ELR (cell line): Measurements from ENCODE around the gene DNASE2.
"Not testable (repeated sequence)": the region's sequence is repeated elsewhere in the genome, so short reads cannot be mapped to it uniquely, and the experiment has no call there.

Experiments
- DNase-seq: peaks from one replicate; pipeline ENCODE4 v3.0.0-alpha.2; 2015; ENCODE audit warnings: low read depth

DNASE2 gene

DNA sequence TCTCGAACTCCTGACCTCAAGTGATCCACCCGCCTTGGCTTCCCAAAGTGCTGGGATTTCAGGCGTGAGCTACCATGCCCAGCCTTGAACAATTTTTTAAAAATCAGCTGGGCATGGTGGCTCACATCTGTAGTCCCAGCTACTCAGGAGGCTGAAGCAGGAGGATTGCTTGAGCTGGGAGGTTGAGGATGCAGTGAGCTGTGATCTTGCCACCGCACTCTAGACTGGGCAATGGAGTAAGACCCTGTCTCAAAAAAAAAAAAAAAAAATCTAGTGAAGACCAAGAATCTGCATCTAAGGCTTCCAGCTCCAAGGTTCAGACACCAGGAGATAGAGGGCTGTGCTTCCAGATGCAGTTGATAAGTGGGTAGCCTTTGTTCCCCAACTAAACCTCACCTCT, 17.1 kb downstream of the DNASE2 start:
- no peak for DNase-seq

DNA sequence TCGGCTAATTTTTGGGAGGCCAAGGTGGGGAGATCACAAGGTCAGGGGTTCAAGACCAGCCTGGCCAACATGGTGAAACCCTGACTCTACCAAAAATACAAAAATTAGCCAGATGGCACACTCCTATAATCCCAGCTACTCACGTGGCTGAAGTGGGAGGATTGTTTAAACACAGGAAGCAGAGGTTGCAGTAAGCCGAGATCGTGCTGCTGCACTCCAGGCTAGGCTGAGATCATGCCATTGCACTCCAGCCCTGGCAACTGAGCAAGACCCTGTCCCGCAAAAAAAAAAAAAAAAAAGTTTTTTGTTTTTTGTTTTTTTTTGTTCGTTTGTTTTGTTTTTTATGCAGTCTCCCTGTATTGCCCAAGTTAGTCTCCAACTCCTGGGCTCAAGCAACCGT, 21.7 kb downstream of the DNASE2 start:
- no peak for DNase-seq

GRCh38 chr19:12858041-12858928, 23.0 kb downstream of the DNASE2 start:
- DNase-seq, result no peak

DNA sequence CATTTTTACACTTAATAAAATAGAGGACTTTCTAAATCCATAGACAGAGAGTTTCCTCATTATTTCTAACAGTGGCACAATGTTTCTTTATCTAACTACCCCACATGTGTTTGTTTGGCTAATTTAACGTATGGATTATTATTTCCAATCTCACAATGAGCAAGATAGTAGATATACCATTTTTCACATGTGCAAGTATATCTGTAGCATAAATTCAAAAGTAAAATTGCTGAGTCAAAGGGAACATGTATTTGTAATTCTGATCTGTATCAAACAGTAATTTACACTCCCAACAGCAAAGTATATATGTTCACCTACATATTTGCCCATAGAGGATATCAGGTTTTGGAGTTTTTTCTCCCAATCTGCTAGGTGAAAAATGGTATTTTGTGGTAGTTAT, 24.6 kb downstream of the DNASE2 start:
- no peak for DNase-seq

GRCh38 chr19:12847159-12848139, 33.8 kb downstream of the DNASE2 start:
- peak; percentile 90 for DNase-seq

DNA sequence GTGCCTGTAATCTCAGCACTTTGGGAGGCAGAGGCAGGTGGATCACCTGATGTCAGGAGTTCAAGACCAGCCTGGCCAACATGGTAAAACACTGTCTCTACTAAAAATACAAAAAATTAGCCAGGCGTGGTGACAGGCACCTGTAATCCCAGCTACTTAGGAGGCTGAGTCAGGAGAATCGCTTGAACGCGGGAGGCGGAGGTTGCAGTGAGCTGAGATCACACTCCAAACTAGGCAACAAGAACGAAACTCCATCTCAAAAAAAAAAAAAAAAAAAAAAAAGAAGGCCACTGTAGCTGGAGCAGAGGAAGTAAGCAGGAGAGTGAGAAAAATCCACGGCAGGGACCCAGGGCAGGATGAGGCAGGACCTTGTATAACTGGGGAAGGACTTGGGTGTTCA, 34.6 kb downstream of the DNASE2 start:
- not testable (repeated sequence) for DNase-seq

GRCh38 chr19:12843999-12844732, 37.1 kb downstream of the DNASE2 start:
- DNase-seq, result no peak

DNA sequence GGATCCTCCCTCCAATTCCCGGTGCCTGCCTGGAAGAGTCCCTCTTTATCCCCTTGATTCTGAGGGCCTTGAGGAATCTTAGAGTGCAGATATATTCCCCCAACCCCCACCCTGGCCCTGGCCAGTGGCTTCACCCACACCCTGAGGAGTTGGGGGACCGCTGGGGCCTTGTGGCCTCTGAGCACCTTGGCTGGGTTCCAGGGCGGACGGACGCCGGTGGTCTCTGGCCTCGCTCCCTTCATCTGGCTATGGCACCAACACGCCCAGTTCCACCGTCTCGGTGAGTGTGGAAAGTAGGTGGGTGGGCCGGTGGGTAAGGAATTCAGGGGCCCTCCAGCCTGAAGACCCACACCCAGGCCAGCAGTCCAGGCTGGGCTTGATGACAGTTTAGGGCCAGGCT, 37.9 kb downstream of the DNASE2 start:
- DNase-seq, result no peak

DNA sequence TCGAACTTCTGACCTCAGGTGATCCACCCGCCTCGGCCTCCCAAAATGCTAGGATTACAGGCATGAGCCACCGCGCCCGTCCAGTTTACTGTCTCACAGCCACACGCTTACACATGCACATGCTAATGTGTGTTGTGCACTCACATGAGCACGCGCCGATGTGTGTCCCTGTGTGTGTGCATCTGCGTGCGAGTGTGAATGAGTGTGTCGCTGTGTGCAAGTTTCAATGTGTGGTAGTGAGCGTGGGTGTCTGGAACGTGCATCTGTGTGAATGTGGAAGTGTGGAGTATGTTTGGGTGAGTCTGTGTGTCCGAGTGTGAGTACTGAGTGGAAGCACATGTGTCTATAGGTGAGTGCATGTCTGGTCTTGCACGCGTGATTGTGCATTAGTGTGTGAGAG, 38.7 kb downstream of the DNASE2 start:
- DNase-seq, result no peak

GRCh38 chr19:12841094-12841493, 40.2 kb downstream of the DNASE2 start:
- no peak for DNase-seq

DNA sequence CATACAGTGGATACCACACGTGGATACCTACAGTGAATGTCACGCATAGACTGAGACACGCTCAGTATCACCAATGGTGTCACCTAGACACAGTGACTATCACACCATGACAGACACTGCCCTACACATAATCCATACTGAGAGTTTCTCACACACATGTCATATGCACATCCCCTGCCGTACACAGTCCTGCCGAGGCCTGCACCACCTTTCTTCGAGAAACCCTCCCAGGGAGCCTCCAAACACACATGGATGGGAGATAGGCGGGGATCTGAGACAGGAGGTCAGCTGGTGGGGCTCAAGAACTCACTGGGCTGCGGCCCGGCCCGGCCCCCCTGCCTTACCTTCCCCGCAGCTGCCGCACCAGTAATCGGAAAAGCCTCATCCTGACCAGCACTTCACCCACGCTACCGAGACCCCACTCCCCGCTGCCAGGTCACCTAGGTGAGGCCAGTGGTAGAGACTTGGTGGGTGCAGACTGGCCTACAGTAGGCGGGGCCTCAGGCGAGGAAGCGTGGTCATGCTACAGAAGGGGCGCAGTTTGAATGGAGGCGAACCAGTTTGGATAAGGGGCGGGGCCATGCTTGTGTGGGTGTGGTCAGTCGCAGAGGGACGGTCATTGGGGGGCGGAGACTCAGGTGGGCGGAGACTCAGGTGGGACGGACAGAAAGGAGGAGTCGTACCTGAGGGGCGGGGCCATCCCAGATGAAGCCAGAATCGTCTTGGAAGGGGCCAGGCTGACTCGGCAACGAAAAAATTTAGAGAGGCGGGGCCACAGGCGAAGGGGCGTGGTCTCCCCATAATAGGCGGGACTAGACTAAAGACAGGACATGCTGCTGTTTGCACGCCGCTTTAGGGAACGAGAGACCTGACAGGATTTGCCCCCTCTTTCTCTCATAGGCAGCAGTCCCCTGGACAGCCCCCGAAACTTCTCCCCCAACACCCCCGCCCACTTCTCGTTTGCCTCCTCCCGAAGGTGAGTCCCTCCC, 40.9 kb downstream of the DNASE2 start:
- peak; percentile 83 for DNase-seq

- no peak for DNase-seq
Observed at GRCh38 chr19:12838886-12839756, 42.1 kb downstream of the DNASE2 start.

GRCh38 chr19:12838182-12838885, 42.9 kb downstream of the DNASE2 start, which contains the start of gene MAST1:
Gene MAST1, plus strand, starts transcription at chr19:12838515. Its CDS starts 58 bp downstream, at chr19:12838573.
- peak; percentile 50 for DNase-seq

DNA sequence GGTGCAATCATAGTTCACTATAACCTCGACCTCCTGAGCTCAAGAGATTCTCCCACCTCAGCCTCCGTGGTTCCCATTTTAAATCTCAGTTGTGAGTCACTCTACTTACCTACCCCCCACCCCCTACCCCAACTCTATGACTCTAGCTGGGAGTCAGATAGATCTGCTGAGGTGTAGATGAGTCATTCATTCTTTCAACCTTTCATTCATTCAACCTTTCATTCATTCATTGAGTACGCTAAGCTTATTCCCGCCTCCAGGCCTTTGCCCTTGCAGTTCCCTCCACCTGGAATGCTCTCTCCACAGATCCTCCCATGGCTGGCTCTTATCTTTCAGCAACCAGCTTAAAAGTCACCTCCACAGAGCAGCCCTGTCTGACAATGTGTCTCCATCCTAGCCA, 44.0 kb downstream of the DNASE2 start:
- DNase-seq, result peak; percentile 42

DNA sequence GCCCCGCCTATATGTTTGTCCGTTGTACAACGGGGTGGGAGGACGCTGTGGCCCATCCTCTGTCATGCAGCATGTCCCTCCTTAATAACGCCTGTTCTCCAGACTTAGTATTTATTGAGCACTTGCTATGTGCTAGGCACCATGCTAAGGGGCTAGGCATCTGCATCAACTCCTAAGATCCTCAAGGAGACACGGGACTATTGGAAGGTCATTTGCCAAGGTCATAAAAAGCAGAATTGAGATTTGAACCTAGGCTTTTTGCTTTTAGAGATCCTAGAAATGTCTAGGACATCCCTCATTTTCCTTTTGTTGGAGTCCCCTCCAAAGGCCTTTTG, 44.8 kb downstream of the DNASE2 start:
- DNase-seq, result no peak

- DNase-seq, result peak; percentile 51
Observed at GRCh38 chr19:12834976-12835757, 46.1 kb downstream of the DNASE2 start.

- peak; percentile 40 for DNase-seq
Observed at GRCh38 chr19:12834566-12834943, 46.7 kb downstream of the DNASE2 start, which contains the start of gene RTBDN. Gene RTBDN, minus strand, starts transcription at chr19:12834579. Its CDS starts 4,600 bp downstream, at chr19:12829979.
